HepG2 (cell line): ENCODE data around the gene NFATC2. TPM values are rescaled to one million over a fixed set of nuclear protein-coding genes. Genes with fewer than 3 reads are reported as not detected.
A peak's percentile ranks its signal among the peaks of the same experiment; 100 is the strongest.

Source experiments
- CENPBD1 ChIP-seq: sonication (generic); formaldehyde crosslinking; IDR thresholded peaks from 2 replicates; pipeline ENCODE4 v1.8.0; 2022; ENCODE audit warnings: missing genetic modification reagents, low read depth, mild to moderate bottlenecking, borderline replicate concordance
- DDIT3 ChIP-seq: sonication (generic); formaldehyde crosslinking; IDR thresholded peaks from 2 replicates; pipeline ENCODE4 v1.4.0; 2020; ENCODE audit warnings: mild to moderate bottlenecking, missing genetic modification reagents
- FIP1L1 ChIP-seq: fragments of 200-400 bp; formaldehyde crosslinking; IDR thresholded peaks from 2 replicates; pipeline ENCODE4 v1.6.1; 2018; ENCODE audit warnings: low read depth, mild to moderate bottlenecking, low read length, moderate library complexity, borderline replicate concordance; ENCODE audit not compliant: insufficient read depth
- GMEB2 ChIP-seq: IDR thresholded peaks from 2 replicates; pipeline ENCODE4 v1.6.1; 2016; ENCODE audit warnings: missing biosample characterization, missing genetic modification reagents, low read depth
- MED1 ChIP-seq: sonication (generic); formaldehyde crosslinking; IDR thresholded peaks from 2 replicates; pipeline ENCODE4 v1.4.0; 2020; ENCODE audit warnings: missing genetic modification reagents
- MTA3 ChIP-seq: sonication (generic); formaldehyde crosslinking; IDR thresholded peaks from 2 replicates; pipeline ENCODE4 v1.4.0; 2020; ENCODE audit warnings: missing genetic modification reagents
- RBFOX2 ChIP-seq: fragments of 200-400 bp; formaldehyde crosslinking; IDR thresholded peaks from 2 replicates; pipeline ENCODE4 v1.6.1; 2017; ENCODE audit warnings: low read depth, mild to moderate bottlenecking, low read length
- RXRA ChIP-seq: sonication (generic); formaldehyde crosslinking; IDR thresholded peaks from 2 replicates; pipeline ENCODE4 v1.5.1; 2020; ENCODE audit warnings: missing genetic modification reagents
- SETDB1 ChIP-seq: sonication (generic); formaldehyde crosslinking; IDR thresholded peaks from 2 replicates; pipeline ENCODE4 v1.5.1; 2020; ENCODE audit warnings: missing genetic modification reagents, mild to moderate bottlenecking, borderline replicate concordance
- SRSF4 ChIP-seq: fragments of 200-400 bp; formaldehyde crosslinking; IDR thresholded peaks from one replicate; pipeline ENCODE4 v1.6.1; 2018; ENCODE audit warnings: mild to moderate bottlenecking, low read depth, low read length, moderate library complexity; ENCODE audit not compliant: poor library complexity, severe bottlenecking
- ZBTB25 ChIP-seq: IDR thresholded peaks from 2 replicates; pipeline ENCODE4 v1.6.1; 2018; ENCODE audit warnings: missing genetic modification reagents
- ZNF232 ChIP-seq: sonication (generic); formaldehyde crosslinking; IDR thresholded peaks from 2 replicates; pipeline ENCODE4 v1.4.0; 2020; ENCODE audit warnings: missing genetic modification reagents, borderline replicate concordance
- ZNF431 ChIP-seq: sonication (generic); formaldehyde crosslinking; IDR thresholded peaks from 2 replicates; pipeline ENCODE4 v1.9.0; 2022; ENCODE audit warnings: missing genetic modification reagents, low read depth, mild to moderate bottlenecking, borderline replicate concordance
- ZNF547 ChIP-seq: sonication (generic); formaldehyde crosslinking; IDR thresholded peaks from 2 replicates; pipeline ENCODE4 v1.5.1; 2020; ENCODE audit warnings: mild to moderate bottlenecking, missing genetic modification reagents
- ZNF687 ChIP-seq: sonication (generic); formaldehyde crosslinking; IDR thresholded peaks from 2 replicates; pipeline ENCODE4 v1.5.1; 2020; ENCODE audit warnings: mild to moderate bottlenecking, missing genetic modification reagents, moderate library complexity
- ZSCAN25 ChIP-seq: sonication (generic); formaldehyde crosslinking; IDR thresholded peaks from 2 replicates; pipeline ENCODE4 v1.8.0; 2022; ENCODE audit warnings: mild to moderate bottlenecking, missing genetic modification reagents
- polyA plus RNA-seq, 8 experiments: library from polyadenylated mRNA; depleted of rRNA in 3 of 8; stranded (reverse) in 7 of 8; unstranded in 1 of 8; fragments of >200 nt; fragmentation: Illumina TruSeq in 4 of 8; extraction: Trizol in 4 of 8; gene quantifications; 2 replicates each; pipeline versions ENCODE4 v1.2.1 to v1.2.3, GENCODE V29; 2011 to 2016; ENCODE audit warnings: low read depth in 4 of 8, missing spikeins in 1 of 8, mixed read lengths in 1 of 8; ENCODE audit not compliant: insufficient read depth in 1 of 8
- total RNA-seq, 5 experiments: library from RNA; depleted of rRNA; stranded (reverse); fragments of >200 nt; fragmentation: Illumina TruSeq; extraction: Trizol; gene quantifications; 2 replicates each; pipeline ENCODE4 v1.2.3, GENCODE V29; 2016; ENCODE audit warnings: low read depth in 1 of 5
- TF ChIP-seq, protein P1 (sequence below): sonication (generic); formaldehyde crosslinking; IDR thresholded peaks from 2 replicates; pipeline ENCODE4 v1.4.0; 2020; ENCODE audit warnings: missing genetic modification reagents, mild to moderate bottlenecking, borderline replicate concordance

Gene NFATC2
- total and polyA plus RNA-seq, 2 of the 13 experiments (the other 11 are each of a cell fraction or from before 2014, with no cell fraction given), result 1.9 to 3.3 TPM

DNA sequence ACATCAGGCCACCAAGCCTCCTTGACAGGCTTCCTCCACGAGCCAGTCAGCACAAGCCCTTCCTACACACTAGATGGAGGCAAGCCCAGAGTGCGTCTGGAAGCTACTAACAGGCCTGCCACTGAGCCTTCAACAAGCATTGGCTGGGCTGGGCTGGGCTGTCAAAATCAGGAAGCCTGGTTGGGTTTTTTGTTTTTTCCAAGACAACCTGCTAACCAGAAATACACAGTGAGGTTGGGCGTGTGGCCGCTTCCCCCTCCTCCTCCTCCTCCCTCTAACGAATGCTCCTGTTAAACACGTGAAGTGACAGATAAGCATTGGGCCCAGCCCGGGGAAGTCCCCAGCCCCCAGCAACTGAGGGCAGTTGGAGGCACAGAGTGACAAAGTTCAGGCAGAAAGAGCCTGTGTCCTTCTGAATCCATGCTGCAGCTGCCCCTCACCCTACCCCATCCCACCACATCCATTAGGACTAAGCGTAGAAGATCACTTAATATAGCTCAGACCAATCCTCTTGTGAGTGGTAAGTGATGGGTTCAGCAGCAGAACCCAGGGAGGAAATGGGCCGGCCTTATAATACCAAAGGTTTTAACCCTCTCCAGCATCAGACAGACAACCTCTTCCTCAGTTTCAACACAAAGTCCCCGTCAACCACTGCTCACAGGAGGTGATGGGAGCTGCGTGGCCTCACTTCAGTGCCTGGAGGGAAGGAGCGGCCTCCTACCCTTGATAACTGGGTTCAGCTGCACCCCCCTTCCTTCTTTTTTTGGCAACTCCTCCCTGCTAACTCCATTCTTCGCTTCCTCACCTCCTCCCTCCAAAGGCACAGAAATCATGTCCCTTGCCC, 1.1 kb downstream of the NFATC2 start (continued):
- TF ChIP-seq ZNF431 (CRISPR knock-in tag) (no peak), RXRA (CRISPR knock-in tag) (peak; percentile 47; the same call in 1 of the 2 replicates), SETDB1 (no peak), MTA3 (no peak), GMEB2 (CRISPR knock-in tag) (no peak), ZSCAN25 (CRISPR knock-in tag) (no peak), CENPBD1 (CRISPR knock-in tag) (no peak), ZBTB25 (no peak), ZNF232 (CRISPR knock-in tag) (no peak; the same call in 1 of the 2 replicates), MED1 (CRISPR knock-in tag) (peak; percentile 49; the same call in 1 of the 2 replicates), DDIT3 (no peak), SRSF4 (no peak), ZNF687 (CRISPR knock-in tag) (peak; percentile 70), FIP1L1 (no peak), RBFOX2 (peak; percentile 25; the same call in 1 of the 2 replicates), ZNF547 (no peak)
- TF ChIP-seq, protein P1, sequence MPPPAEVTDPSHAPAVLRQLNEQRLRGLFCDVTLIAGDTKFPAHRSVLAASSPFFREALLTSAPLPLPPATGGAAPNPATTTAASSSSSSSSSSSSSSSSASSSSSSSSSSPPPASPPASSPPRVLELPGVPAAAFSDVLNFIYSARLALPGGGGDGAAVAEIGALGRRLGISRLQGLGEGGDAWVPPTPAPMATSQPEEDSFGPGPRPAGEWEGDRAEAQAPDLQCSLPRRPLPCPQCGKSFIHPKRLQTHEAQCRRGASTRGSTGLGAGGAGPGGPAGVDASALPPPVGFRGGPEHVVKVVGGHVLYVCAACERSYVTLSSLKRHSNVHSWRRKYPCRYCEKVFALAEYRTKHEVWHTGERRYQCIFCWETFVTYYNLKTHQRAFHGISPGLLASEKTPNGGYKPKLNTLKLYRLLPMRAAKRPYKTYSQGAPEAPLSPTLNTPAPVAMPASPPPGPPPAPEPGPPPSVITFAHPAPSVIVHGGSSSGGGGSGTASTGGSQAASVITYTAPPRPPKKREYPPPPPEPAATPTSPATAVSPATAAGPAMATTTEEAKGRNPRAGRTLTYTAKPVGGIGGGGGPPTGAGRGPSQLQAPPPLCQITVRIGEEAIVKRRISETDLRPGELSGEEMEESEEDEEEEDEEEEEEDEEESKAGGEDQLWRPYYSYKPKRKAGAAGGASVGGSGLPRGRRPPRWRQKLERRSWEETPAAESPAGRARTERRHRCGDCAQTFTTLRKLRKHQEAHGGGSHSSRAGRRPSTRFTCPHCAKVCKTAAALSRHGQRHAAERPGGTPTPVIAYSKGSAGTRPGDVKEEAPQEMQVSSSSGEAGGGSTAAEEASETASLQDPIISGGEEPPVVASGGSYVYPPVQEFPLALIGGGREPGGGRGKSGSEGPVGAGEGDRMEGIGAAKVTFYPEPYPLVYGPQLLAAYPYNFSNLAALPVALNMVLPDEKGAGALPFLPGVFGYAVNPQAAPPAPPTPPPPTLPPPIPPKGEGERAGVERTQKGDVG (CRISPR knock-in tag), result no peak
